ENCODE data around the gene AMER2.
"Not testable (repeated sequence)": the region's sequence is repeated elsewhere in the genome, so short reads cannot be mapped to it uniquely, and the experiment has no call there.

AMER2 gene

GRCh38 chr13:25180775-25181537 is 8.9 kb upstream of the AMER2 start:
- DNase-seq = no peak

DNA sequence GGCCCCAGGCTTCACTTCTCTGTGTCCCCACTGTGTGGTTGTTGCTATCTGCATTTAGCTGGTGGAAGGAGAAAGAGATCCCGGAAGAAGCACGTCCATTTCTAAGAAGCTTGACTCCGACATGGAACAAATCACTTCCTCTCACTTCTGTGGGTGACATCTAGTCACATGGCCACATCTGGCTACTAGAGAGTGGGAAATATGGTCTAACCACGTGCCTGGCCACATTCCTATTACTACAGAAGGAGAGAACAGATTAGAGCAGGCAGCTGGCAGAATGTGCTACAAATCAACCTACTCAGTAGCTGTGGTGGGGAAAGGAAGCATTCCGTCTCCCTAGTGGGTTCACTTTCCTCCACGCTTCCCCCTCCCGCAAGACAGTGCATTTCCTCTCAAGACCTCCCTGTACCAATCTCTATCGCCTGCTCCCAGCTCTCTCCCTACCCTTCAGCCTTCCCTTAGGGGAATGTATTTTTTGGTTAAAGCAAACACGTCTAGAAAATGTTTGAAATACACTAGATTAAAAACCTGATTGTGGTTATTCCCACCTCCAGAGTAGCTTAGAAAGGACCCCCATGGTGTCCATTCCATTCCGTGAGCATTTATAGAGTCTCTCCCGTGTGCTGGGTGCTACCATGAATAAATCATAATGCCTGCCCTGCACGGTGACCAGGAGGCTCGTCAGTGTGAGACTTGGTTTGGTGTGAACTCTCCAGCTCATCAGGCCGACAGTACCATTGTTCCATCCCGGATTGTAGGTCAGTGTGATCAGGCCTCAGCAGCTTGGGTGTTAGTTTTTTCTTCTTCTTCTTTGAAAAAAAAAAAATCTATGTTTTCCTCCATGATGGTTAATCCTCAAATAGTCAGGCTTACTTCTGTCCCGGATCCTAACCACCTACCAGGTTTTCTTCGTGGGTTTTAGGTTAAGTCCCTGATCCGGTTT is 8.0 kb upstream of the AMER2 start:
- no peak for DNase-seq

GRCh38 chr13:25179011-25179410 is 6.9 kb upstream of the AMER2 start:
- no peak for DNase-seq

DNA sequence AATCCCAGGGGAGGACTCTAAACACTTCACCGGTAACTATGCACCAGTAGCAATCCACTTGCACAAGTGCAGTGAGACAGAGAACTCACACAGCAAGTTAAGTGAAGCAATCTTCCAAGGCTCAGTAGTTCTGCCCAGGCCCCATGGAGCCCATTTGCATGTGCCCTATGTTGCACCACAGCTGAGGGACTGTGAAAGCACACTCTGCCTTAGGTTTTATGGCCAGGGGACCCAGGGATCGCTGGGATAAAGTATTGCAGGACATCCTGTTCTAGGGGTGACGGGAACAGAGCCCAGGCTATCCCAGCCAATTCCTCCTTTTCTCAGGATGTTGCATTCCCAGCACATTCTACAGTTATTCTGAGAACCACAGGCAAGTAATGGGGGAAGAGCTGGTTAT is 6.0 kb upstream of the AMER2 start:
- DNase-seq = no peak

DNA sequence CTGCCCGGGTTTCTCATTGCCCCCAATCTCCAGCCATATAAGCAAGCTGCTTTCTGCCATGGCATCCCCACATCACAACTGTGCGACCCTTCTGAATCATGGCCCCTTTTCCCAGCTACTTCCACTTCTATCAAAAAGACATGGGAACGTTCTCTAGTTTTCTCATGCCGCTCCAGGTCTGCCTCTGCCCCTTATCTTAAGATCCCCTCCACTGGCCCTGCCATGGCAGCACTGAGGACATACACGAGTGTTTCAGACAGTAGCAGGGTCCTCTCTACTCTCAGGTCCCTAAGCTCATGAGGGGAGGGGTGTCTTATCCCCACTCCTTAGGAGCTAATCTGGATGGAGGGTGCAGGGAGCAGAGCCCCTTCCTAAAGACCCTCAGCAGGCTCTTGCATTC is 5.5 kb upstream of the AMER2 start:
- DNase-seq = no peak

DNA sequence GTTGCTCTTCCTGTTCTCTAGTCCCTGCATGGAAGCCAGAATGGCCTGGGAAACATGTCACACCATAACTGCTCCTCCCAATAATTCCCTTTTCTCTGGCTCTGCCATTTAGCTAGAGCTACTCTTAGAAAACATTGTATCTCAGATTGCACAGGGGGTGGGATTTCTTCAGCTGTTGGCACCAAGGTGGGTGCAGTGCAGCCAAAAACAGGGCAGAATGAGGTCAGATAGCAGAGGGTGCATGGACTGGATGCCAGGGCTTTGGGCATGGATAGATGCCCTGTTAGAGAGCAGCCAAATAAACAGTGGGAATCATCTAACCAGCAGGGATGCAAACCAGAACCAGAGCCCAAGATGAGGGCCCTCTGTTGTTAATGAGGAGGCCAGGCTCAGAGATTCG is 4.9 kb upstream of the AMER2 start:
- DNase-seq = no peak

DNA sequence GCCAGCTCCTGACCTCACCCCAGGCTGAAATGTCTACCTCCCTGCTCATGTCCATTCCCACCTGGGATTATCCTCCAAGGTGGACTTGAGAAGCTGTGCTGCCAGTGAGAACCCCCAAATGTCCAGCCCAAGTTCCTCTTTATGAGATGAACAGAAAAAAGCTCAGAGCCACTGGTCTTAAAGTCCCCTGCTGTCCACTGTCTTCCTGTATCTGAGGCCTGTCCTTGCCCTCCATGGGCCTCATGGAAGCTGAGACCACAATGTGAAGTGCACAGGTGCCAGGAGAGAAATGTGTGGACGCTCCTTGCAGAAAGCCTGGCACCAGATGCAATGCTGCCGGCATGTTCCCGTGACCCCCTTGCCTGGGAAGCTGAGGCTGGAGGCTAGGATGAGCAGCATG is 3.3 kb upstream of the AMER2 start:
- no peak for DNase-seq

DNA sequence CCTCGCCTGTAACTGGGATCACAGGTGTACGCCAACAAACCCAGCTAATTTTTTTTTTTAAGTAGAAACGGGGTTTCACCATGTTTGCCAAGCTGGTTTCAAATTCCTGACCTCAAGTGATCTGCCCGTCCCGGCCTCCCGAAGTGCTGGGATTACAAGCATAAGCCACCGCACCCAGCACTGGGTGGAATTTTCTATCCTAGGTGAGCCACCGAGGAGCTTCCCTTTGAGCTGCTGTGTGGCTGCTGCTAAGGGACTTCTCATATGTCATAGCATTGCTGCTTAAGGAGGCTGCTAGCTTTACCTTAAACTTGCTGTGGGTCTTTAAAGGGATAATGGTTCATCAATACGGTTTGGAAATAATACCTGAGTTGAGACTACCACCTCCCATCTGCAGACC is 2.9 kb upstream of the AMER2 start:
- no peak for DNase-seq

DNA sequence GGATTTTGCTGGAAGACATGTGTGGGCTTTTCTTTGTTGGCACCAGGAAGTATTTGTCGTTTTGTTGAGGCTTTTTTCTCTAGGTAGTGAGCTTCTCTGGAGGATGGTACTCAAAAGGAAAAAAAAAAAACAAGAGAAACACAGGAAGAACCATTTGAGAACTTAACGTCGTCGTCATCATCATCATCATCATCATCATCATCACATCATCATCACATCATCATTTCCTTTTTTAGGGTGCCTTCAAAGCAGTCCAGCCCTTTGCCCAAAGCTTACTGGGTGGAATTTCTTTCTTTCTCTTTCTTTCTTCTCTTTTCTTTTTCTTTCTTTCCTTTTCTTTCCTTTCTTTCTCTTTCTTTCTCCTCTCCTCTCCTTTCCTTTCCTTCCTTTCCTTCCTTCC is 2.2 kb upstream of the AMER2 start:
- no peak for DNase-seq

- DNase-seq = no peak
Observed at GRCh38 chr13:25172303-25172630, 179 bp upstream of the AMER2 start.

DNA sequence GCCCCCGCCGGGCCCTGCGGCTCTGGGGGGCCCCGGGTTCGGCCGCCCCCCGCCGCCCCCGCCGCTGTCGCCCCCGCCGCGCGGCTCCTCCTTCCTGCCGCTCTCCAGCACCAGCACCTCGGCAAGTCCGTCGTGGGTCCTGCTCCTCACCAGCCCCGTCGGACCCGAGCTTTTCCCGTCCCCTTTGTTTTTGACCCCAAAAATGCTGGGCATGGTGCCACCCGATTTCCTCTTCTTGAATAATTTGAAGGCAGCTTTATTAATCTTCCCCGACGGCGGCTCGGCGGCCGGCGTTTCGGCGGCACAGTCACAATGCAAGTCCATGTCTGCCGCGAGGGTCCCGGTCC is 945 bp downstream of the AMER2 start:
- no peak for DNase-seq

DNA sequence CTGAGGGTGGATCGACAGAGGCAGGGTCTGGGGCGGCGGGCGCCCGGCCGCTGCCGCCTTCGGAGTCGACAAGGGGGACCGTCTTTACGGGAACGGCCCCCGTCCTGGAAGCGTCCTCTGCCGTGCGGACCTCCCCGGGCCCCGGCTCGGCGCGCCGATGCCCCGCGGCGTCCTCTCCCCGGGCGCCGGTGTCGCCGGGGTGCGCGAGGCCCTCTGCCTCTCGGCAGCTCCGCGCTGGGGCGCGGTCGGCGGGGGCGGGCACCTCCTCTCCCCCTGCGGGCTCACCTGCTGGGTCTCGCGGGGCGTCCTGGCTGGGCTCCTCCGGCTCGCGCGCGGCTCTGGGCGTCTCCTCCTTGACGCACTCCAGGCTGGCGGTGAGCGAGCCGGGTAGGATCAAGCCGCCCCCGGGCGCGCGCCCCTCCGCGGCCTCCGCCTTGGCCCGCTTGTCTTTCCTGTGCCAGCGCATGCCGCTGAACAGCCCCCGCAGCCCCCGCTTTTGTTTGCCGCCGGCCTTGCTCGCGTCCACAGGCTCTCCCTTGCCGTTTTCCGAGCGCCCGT is 1.5 kb downstream of the AMER2 start:
- no peak for DNase-seq

- no peak for DNase-seq
Observed at GRCh38 chr13:25169951-25170553, 2.0 kb downstream of the AMER2 start.

GRCh38 chr13:25169356-25169755 is 2.7 kb downstream of the AMER2 start:
- DNase-seq = no peak

- no peak for DNase-seq
Observed at GRCh38 chr13:25168790-25169189, 3.3 kb downstream of the AMER2 start.

- no peak for DNase-seq
Observed at GRCh38 chr13:25167382-25168174, 4.5 kb downstream of the AMER2 start.

GRCh38 chr13:25166306-25166705 is 5.8 kb downstream of the AMER2 start:
- DNase-seq = no peak

GRCh38 chr13:25165663-25166062 is 6.4 kb downstream of the AMER2 start:
- DNase-seq = no peak

- DNase-seq = not testable (repeated sequence)
Observed at GRCh38 chr13:25165163-25165562, 6.9 kb downstream of the AMER2 start.

GRCh38 chr13:25157681-25158080 is 14.4 kb downstream of the AMER2 start:
- DNase-seq = no peak

DNA sequence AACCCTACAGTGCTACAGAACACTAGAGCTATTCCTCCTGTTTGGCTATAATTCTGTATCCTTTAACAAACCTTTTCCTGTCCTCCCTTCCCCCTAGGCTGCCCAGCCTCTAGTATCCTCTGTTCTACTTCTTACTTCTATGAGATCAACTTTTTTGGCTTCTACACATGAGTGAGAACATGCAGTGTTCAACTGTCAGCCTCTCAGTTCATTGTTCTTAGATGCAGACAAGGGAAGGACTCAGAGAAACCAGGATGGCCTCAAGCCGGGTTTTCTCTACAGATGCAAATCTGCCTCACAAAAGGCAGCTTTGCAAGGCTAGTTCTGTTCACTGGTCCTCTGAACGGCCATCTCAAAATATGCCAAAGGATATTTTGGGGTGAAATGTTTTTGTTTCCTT is 18.4 kb downstream of the AMER2 start:
- DNase-seq = no peak

DNA sequence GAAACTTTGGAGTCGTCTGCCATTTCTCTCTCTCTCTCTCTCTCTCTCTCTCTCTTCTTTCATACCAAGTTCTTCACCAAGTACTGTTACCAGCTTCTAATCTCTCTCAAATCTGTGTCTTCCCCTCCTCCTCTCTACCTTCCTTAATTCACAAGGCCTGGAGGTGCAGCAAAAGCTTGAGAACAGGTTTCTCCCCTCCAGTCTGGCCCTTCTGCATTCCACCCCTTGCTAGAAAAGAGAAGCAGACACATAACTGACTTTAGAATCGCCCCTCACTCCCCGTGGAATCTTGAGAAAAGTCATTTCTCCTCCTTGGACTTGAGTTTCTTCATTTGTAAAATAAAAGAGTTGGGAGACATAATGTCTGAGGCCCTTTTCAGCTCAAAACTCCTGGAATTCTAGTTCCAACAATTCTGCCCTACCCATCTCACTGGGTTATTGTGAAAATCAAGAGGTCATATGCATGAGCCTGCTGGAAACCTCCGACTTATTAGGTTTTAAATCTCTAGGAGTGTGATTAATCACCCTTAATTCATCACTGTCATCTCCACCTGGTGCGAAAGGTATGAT is 20.4 kb downstream of the AMER2 start:
- no peak for DNase-seq

DNA sequence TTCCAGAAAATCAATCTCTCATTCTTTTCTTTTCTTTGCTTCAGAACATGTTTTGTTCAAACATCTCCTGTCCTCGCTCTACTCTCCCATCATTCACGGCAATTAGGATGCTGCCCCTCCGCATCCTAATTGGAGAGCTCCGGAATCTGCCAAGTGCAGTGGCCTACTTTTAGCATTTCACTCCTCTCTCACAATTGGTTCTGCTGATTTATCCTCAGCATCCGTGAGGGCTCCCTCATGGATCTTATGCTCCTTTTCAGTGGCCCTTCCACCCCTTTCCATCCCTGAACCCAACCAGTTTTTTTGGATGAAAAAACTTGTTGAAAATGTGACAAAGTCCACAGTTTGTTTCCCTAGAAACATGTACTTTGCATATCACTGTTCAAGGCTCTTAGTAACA is 22.4 kb downstream of the AMER2 start:
- no peak for DNase-seq

Measured in AML-193 (cell line).